Astrocyte (in vitro differentiated cells and primary cell): Measurements from ENCODE around the gene NTN3. TPM values are rescaled to one million over a fixed set of nuclear protein-coding genes. Genes with fewer than 3 reads are reported as not detected.

Experiments
- DNase-seq: peaks from one replicate; pipeline ENCODE4 v3.0.0-alpha.2; 2010; ENCODE audit warnings: low read depth
- FAIRE-seq: peaks from 2 replicates; lab custom pipeline; 2011; peaks lifted over from hg19 to GRCh38; lab: Jason Lieb, UNC
- H2AFZ ChIP-seq: 2 replicates; pipeline ENCODE4 v1.6.0; 2012; ENCODE audit warnings: low read depth, low read length, inconsistent platforms
- H3K27ac ChIP-seq: 2 replicates; pipeline ENCODE4 v1.5.1; 2011; ENCODE audit warnings: low read depth, low read length, inconsistent platforms
- H3K27me3 ChIP-seq: 2 replicates; pipeline ENCODE4 v1.6.0; 2011; ENCODE audit warnings: low read length, inconsistent platforms; ENCODE audit not compliant: insufficient read depth
- H3K36me3 ChIP-seq: 2 replicates; pipeline ENCODE4 v1.5.1; 2011; ENCODE audit warnings: low read length, inconsistent platforms; ENCODE audit not compliant: insufficient read depth
- H3K4me1 ChIP-seq: 2 replicates; pipeline ENCODE4 v1.5.1; 2011; ENCODE audit warnings: low read length, inconsistent platforms; ENCODE audit not compliant: insufficient read depth
- H3K4me2 ChIP-seq: 2 replicates; pipeline ENCODE4 v1.6.0; 2012; ENCODE audit warnings: low read length, inconsistent platforms
- H3K4me3 ChIP-seq: 2 replicates; pipeline ENCODE4 v1.5.1; 2011; ENCODE audit warnings: low read depth, mild to moderate bottlenecking, low read length, inconsistent platforms; ENCODE audit not compliant: insufficient read depth
- H3K79me2 ChIP-seq: 2 replicates; pipeline ENCODE4 v1.6.0; 2012; ENCODE audit warnings: mild to moderate bottlenecking, low read length, inconsistent platforms; ENCODE audit not compliant: insufficient read depth
- H3K9ac ChIP-seq: 2 replicates; pipeline ENCODE4 v1.6.0; 2012; ENCODE audit warnings: mild to moderate bottlenecking, low read length, inconsistent platforms
- H3K9me3 ChIP-seq: 2 replicates; pipeline ENCODE4 v1.5.1; 2012; ENCODE audit warnings: low read depth, mild to moderate bottlenecking, low read length, inconsistent platforms; ENCODE audit not compliant: insufficient read depth
- H4K20me1 ChIP-seq: 2 replicates; pipeline ENCODE4 v1.6.0; 2012; ENCODE audit warnings: low read length, inconsistent platforms; ENCODE audit not compliant: insufficient read depth
- H3K27ac Mint-ChIP-seq: one replicate; pipeline ENCODE4 v1.8.0; 2021; ENCODE audit warnings: mild to moderate bottlenecking, mixed read lengths; ENCODE audit not compliant: unreplicated experiment
- H3K27me3 Mint-ChIP-seq: one replicate; pipeline ENCODE4 v1.8.0; 2021; ENCODE audit warnings: low read depth, mixed read lengths; ENCODE audit not compliant: unreplicated experiment
- H3K36me3 Mint-ChIP-seq: one replicate; pipeline ENCODE4 v1.8.0; 2021; ENCODE audit warnings: low read depth, mixed read lengths; ENCODE audit not compliant: unreplicated experiment
- H3K4me1 Mint-ChIP-seq: one replicate; pipeline ENCODE4 v1.8.0; 2021; ENCODE audit warnings: low read depth, mixed read lengths; ENCODE audit not compliant: unreplicated experiment
- H3K4me3 Mint-ChIP-seq: one replicate; pipeline ENCODE4 v1.8.0; 2021; ENCODE audit warnings: mild to moderate bottlenecking, moderate library complexity, mixed read lengths; ENCODE audit not compliant: unreplicated experiment
- H3K9me3 Mint-ChIP-seq: one replicate; pipeline ENCODE4 v1.8.0; 2021; ENCODE audit warnings: mild to moderate bottlenecking, mixed read lengths; ENCODE audit not compliant: unreplicated experiment
- EZH2 ChIP-seq: IDR thresholded peaks from 2 replicates; pipeline ENCODE4 v1.6.1; 2012; ENCODE audit warnings: mild to moderate bottlenecking, low read length, inconsistent platforms; ENCODE audit not compliant: insufficient read depth
- total RNA-seq: library from RNA; stranded (reverse); gene quantifications from 2 replicates; pipeline ENCODE4 v1.2.1, GENCODE V29; 2021
- TF ChIP-seq, protein P1 (sequence below): IDR thresholded peaks from 2 replicates; pipeline ENCODE4 v1.5.1; 2011; ENCODE audit warnings: low read depth, mild to moderate bottlenecking, inconsistent platforms, low read length, moderate library complexity; ENCODE audit not compliant: insufficient read depth

The NTN3 gene
- total RNA-seq, 1 donor from 2014 or later: 1.1 TPM

DNA sequence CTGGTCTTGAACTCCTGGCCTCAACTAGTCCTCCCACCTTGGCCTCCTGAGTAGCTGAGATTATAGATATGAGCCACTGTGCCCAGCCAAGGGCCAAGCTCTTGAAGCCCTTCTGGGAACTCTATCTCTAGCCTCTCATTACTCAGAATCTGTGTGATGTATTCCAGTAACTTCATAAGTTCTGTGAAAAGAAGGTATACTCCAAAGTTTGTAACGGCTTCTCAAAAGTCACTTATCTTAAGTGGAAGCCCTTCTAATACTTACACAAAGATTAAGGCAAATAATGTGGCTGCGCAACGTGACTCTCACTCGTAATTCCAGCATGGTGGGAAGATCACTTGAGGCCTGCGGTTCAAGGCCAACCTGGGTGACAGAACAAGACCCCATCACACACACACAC lies 23.5 kb downstream of the NTN3 start:
- H3K4me1 ChIP-seq: no peaks in the 10 kb centered on the region
- H3K27me3 ChIP-seq: no peaks in the 10 kb centered on the region
- no peak for DNase-seq
- H3K27ac Mint-ChIP-seq: no peak overlapping the region
- H3K36me3 Mint-ChIP-seq: peaks cover 9% of the 10 kb centered on the region
- peaks cover 15% of the 10 kb centered on the region for H4K20me1 ChIP-seq
- no peak for FAIRE-seq
- no peak overlapping the region for H3K27ac ChIP-seq
- H3K9ac ChIP-seq: no peak overlapping the region
- H3K4me3 Mint-ChIP-seq: no peak overlapping the region
- H3K4me3 ChIP-seq: no peak overlapping the region
- H3K9me3 ChIP-seq: no peaks in the 10 kb centered on the region
- no peaks in the 10 kb centered on the region for H3K36me3 ChIP-seq
- H3K27me3 Mint-ChIP-seq: peaks cover 3% of the 10 kb centered on the region
- no peak overlapping the region for H2AFZ ChIP-seq
- no peak for TF ChIP-seq EZH2
- TF ChIP-seq, protein P1, sequence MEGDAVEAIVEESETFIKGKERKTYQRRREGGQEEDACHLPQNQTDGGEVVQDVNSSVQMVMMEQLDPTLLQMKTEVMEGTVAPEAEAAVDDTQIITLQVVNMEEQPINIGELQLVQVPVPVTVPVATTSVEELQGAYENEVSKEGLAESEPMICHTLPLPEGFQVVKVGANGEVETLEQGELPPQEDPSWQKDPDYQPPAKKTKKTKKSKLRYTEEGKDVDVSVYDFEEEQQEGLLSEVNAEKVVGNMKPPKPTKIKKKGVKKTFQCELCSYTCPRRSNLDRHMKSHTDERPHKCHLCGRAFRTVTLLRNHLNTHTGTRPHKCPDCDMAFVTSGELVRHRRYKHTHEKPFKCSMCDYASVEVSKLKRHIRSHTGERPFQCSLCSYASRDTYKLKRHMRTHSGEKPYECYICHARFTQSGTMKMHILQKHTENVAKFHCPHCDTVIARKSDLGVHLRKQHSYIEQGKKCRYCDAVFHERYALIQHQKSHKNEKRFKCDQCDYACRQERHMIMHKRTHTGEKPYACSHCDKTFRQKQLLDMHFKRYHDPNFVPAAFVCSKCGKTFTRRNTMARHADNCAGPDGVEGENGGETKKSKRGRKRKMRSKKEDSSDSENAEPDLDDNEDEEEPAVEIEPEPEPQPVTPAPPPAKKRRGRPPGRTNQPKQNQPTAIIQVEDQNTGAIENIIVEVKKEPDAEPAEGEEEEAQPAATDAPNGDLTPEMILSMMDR: no peak
- no peaks in the 10 kb centered on the region for H3K9me3 Mint-ChIP-seq
- no peak overlapping the region for H3K4me2 ChIP-seq
- H3K4me1 Mint-ChIP-seq: no peaks in the 10 kb centered on the region
- H3K79me2 ChIP-seq: no peaks in the 10 kb centered on the region

DNA sequence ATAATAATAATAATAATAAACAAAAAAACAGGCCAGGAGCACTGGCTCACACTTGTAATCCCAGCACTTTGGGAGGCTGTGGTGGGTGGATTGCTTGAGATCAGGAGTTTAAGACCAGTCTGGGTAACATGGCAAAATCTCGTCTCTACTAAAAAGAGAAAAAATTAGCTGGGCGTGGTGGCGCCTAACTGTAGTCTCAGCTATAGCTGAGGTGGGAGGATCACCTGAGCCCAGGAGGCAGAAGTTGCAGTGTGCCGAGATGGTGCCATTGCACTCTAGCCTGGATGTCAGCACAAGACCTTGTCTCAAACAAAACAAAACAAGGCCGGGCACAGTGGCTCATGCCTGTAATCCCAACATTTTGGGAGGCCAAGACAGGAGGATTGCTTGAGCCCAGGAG lies 23.9 kb downstream of the NTN3 start:
- H3K4me1 Mint-ChIP-seq: no peaks in the 10 kb centered on the region
- Histone ChIP-seq H3K4me1 (no peaks in the 10 kb centered on the region), H3K36me3 (no peaks in the 10 kb centered on the region), H3K9me3 (no peaks in the 10 kb centered on the region), H3K9ac (no peak overlapping the region), H3K4me2 (no peak overlapping the region), H3K79me2 (no peaks in the 10 kb centered on the region), H4K20me1 (peaks cover 11% of the 10 kb centered on the region), H3K27ac (no peak overlapping the region), H3K27me3 (no peaks in the 10 kb centered on the region), H3K4me3 (no peak overlapping the region), H2AFZ (no peak overlapping the region)
- no peak for DNase-seq
- no peak overlapping the region for H3K27ac Mint-ChIP-seq
- no peaks in the 10 kb centered on the region for H3K9me3 Mint-ChIP-seq
- FAIRE-seq: no peak
- no peak for TF ChIP-seq EZH2
- TF ChIP-seq, protein P1: no peak
- peaks cover 7% of the 10 kb centered on the region for H3K36me3 Mint-ChIP-seq
- peaks cover 3% of the 10 kb centered on the region for H3K27me3 Mint-ChIP-seq
- no peak overlapping the region for H3K4me3 Mint-ChIP-seq

DNA sequence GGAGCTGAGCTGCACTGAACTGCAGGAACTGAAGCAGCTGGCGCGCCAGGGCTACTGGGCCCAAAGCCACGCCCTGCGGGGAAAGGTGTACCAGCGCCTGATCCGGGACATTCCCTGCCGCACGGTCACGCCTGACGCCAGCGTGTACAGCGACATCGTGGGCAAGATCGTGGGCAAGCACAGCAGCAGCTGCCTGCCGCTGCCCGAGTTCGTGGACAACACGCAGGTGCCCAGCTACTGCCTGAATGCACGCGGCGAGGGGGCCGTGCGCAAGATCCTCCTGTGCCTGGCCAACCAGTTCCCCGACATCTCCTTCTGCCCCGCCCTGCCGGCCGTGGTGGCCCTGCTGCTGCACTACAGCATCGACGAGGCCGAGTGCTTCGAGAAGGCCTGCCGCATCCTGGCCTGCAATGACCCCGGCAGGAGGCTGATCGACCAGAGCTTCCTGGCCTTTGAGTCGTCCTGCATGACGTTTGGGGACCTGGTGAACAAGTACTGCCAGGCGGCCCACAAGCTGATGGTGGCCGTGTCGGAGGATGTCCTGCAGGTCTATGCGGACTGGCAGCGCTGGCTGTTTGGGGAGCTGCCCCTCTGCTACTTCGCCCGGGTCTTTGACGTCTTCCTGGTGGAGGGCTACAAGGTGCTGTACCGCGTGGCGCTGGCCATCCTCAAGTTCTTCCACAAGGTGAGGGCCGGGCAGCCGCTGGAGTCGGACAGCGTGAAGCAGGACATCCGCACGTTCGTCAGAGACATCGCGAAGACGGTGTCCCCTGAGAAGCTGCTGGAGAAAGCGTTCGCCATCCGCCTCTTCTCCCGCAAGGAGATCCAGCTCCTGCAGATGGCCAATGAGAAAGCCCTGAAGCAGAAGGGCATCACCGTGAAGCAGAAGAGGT lies 25.4 kb downstream of the NTN3 start:
- no peak for DNase-seq
- Mint-ChIP-seq H3K4me3 (no peak overlapping the region), H3K27me3 (no peaks in the 10 kb centered on the region), H3K36me3 (peaks cover 5% of the 10 kb centered on the region), H3K27ac (no peak overlapping the region), H3K9me3 (no peaks in the 10 kb centered on the region), H3K4me1 (no peaks in the 10 kb centered on the region)
- H3K4me1 ChIP-seq: no peaks in the 10 kb centered on the region
- H3K4me2 ChIP-seq: no peak overlapping the region
- H3K9ac ChIP-seq: no peak overlapping the region
- FAIRE-seq: no peak
- no peaks in the 10 kb centered on the region for H3K36me3 ChIP-seq
- H3K79me2 ChIP-seq: no peaks in the 10 kb centered on the region
- H3K4me3 ChIP-seq: no peak overlapping the region
- no peaks in the 10 kb centered on the region for H3K27me3 ChIP-seq
- TF ChIP-seq, protein P1: no peak
- no peak for TF ChIP-seq EZH2
- H3K9me3 ChIP-seq: no peaks in the 10 kb centered on the region
- H4K20me1 ChIP-seq: peaks cover 10% of the 10 kb centered on the region
- H2AFZ ChIP-seq: no peak overlapping the region
- no peak overlapping the region for H3K27ac ChIP-seq
